ENCODE measurements around the gene RFX4.
A peak's percentile ranks its signal among the peaks of the same experiment; 100 is the strongest.

RFX4 gene

GRCh38 chr12:106582641-106583230 lies at the start of gene RFX4:
RFX4 (plus strand) TSS chr12:106583004; CDS start chr12:106583321, 317 bp downstream.
- DNase-seq = no peak

DNA sequence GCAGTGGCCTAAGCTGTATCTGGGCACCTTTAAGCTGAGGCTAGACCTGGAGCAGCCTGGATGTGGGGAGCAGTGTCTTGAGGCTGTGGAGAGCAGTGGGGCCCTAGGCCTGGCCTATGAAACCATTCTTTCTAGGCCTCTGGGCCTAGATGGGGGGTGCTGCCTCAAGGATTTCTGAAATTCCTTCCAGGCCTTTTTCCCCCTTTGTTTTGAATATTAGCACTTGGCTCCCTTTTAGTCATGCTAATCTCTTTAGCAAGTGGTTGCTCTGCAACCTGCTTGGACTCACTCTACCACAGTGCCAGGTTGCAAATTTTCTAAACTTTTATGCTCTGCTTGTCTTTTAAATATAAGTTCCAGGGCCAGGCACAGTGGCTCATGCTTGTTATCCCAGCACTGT lies 41.6 kb upstream of the RFX4 start:
- DNase-seq = no peak

DNA sequence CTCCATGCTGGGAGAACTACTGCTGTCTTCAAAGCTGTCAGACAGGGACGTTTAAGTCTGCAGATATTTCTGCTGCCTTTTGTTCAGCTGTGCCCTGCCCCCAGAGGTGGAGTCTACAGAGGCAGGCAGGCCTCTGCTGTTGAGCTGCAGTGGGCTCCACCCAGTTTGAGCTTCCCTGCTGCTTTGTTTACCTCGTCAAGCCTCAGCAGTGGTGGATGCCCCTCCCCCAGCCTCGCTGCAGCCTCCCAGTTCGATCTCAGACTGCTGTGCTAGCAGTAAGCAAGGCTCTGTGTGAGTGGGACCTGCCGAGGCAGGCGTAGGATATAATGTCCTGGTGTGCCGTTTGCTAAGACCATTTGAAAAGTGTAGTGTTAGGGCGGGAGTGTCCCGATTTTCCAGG lies 31.4 kb upstream of the RFX4 start:
- no peak for DNase-seq

DNA sequence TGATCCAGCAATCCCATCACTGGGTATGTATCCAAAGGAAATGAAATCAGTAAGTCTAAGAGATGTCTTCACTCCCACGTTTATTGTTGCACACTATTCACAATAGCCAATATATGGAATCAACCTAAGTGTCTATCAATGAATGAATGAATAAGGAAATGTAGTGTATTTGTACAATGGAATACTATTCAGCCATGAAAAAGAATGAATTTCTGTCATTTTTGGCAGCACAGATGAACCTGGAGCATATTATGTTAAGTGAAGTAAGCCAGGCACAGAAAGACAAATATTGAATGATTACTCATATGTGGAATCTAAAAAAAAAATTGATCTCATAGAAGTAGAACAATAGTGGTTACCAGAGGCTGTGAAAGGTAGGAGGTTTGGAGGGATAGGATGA lies 30.6 kb upstream of the RFX4 start:
- no peak for DNase-seq

- DNase-seq = no peak
Measured at GRCh38 chr12:106564678-106565329, 18.0 kb upstream of the RFX4 start.

DNA sequence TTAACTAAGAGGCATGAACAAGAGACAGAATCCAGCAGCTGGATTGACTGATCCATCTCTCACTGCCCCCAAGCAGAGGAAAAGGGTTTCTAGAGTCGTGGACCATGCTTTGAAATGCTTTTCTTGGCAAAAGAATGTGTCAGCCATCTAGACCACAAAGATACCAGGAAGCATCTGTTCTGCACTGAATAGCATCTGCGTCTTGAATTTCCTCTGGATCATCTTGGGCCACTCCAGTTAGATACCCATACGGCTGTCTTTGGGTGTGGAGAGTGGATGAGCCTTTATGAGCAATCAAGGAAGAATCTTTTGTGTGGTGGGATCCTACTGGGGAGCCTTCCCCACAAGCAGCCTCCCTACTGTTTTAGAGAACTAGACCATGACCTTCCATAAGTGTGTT lies 16.0 kb upstream of the RFX4 start:
- DNase-seq = no peak

GRCh38 chr12:106573239-106573638 lies 9.6 kb upstream of the RFX4 start:
- DNase-seq = no peak

DNA sequence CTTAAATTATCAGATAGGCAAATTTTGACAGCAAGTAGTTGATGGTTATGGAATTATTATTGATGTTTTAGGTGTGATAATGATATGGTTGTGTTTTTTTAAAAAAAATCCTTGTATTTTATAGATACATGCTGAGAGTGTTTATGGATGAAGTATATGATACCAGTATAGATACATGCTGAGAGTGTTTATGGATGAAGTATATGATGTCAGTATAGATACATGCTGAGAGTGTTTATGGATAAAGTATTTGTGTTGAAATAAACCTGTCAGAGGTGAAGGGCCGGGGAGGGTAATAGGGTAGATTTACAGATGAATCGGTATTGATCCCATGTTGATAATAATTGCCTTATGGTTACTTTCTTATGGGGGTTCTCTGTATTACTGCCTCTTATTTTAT lies 6.0 kb upstream of the RFX4 start:
- DNase-seq = no peak

- no peak for DNase-seq
Measured at GRCh38 chr12:106580671-106581508, 1.9 kb upstream of the RFX4 start.

- DNase-seq = peak; percentile 15
Measured at GRCh38 chr12:106581543-106582248, 1.1 kb upstream of the RFX4 start.

DNA sequence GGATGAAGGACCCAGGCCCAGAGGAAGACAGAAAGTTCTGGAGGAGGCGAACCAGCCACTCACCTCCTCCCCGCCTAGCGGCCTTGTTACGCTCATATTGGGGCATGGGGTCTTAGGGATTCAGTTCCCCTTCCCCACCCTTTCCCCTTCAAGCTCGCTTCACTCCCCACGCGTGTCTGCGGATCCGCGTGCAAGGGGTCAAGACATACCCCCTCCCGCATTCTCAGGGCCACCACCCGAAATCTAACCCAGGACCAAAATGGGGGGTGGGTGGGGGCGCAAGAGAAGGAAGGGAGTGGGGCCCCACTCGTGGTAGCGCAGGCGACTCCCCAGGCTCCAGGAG lies 584 bp upstream of the RFX4 start:
- DNase-seq = no peak

DNA sequence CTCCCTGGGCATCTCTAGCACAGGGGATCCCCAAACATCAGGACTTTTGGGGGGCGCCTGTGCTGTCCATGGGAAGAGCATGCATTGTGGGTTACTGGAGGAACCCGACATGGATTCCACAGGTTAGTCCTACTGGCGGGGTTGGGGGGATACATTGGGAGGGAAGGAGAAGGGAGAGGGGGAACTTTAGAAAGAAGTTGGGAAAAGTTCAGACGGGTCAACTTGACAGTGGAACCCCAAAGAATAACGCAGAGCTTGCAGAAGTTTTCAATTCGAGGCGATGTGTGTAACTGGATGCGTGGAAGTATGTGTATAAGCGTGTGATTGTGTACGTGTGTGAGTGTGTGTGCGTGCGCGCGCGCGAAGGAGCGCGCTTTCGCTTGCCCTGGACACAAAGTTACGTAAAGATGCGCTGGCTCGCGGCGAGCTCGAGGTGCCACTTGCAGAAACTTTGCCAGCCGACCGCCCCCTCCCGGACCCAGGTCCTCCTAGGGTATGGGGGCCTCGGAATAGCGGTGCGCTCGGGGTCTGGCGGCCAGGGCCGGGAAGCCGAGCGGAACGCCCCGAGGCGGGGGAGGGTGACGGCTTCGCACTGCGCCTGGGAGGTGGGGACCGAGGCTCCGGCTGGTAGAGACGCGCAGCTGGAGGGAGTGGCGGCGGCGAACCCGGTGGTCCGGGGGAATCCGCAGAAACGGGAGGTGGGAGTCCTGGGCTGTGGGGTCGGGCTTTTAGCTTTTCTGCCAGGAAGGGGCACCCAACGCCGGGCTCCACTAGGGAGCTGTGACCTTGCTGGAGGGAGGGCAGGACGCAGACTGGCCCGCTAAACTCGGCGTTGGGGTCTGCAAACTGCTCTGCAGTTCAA lies 669 bp downstream of the RFX4 start:
- peak; percentile 22 for DNase-seq

GRCh38 chr12:106584104-106585064 lies 1.6 kb downstream of the RFX4 start:
- DNase-seq = peak; percentile 16

GRCh38 chr12:106585105-106585520 lies 2.3 kb downstream of the RFX4 start:
- no peak for DNase-seq

- no peak for DNase-seq
Measured at GRCh38 chr12:106585521-106586277, 2.9 kb downstream of the RFX4 start.

- DNase-seq = no peak
Measured at GRCh38 chr12:106586278-106586802, 3.5 kb downstream of the RFX4 start.

- DNase-seq = peak; percentile 11
Measured at GRCh38 chr12:106586803-106587684, 4.2 kb downstream of the RFX4 start.

- no peak for DNase-seq
Measured at GRCh38 chr12:106588771-106589170, 6.0 kb downstream of the RFX4 start.

GRCh38 chr12:106590601-106591000 lies 7.8 kb downstream of the RFX4 start:
- DNase-seq = no peak

All from EL (cell line).